ENCODE results near the gene ITPKA. TPM values are rescaled to one million over a fixed set of nuclear protein-coding genes. Genes with fewer than 3 reads are reported as not detected.

ITPKA gene
- total RNA-seq, 4 donors from 2014 or later: 0.34 to 1.5 TPM; not detected in 2

- TF ChIP-seq CTCF (IDR thresholded peaks at IDR 0.05; ENCODE audit: low read depth): no peak
These were observed 973 bp upstream of the ITPKA start for GRCh38 chr15:41492597-41493204.

- TF ChIP-seq CTCF (IDR thresholded peaks at IDR 0.05; ENCODE audit: low read depth): no peak
These were observed 172 bp downstream of the ITPKA start for GRCh38 chr15:41493902-41494189.

- no peak for TF ChIP-seq CTCF (IDR thresholded peaks at IDR 0.05; ENCODE audit: low read depth)
These were observed 682 bp downstream of the ITPKA start for GRCh38 chr15:41494190-41494921.

- TF ChIP-seq CTCF (IDR thresholded peaks at IDR 0.05; ENCODE audit: low read depth): no peak
These were observed 1.5 kb downstream of the ITPKA start for GRCh38 chr15:41494922-41495735.

GRCh38 chr15:41495736-41496599 lies 2.3 kb downstream of the ITPKA start:
- no peak for TF ChIP-seq CTCF (IDR thresholded peaks at IDR 0.05; ENCODE audit: low read depth)

- TF ChIP-seq CTCF (IDR thresholded peaks at IDR 0.05; ENCODE audit: low read depth): no peak
These were observed 5.0 kb downstream of the ITPKA start for GRCh38 chr15:41498657-41499056.

Measured in subcutaneous adipose tissue (tissue), 4 donors.